ENCODE data around the gene CPSF4L. TPM values are rescaled to one million over a fixed set of nuclear protein-coding genes. Genes with fewer than 3 reads are reported as not detected.

CPSF4L gene
- total and polyA plus RNA-seq, 2 of the 13 experiments (the other 11 are each of a cell fraction or from before 2014, with no cell fraction given), result 0.73 to 1.6 TPM

GRCh38 chr17:73203135-73203787 is 58.4 kb downstream of the CPSF4L start (continued):
- TF ChIP-seq, protein P1, sequence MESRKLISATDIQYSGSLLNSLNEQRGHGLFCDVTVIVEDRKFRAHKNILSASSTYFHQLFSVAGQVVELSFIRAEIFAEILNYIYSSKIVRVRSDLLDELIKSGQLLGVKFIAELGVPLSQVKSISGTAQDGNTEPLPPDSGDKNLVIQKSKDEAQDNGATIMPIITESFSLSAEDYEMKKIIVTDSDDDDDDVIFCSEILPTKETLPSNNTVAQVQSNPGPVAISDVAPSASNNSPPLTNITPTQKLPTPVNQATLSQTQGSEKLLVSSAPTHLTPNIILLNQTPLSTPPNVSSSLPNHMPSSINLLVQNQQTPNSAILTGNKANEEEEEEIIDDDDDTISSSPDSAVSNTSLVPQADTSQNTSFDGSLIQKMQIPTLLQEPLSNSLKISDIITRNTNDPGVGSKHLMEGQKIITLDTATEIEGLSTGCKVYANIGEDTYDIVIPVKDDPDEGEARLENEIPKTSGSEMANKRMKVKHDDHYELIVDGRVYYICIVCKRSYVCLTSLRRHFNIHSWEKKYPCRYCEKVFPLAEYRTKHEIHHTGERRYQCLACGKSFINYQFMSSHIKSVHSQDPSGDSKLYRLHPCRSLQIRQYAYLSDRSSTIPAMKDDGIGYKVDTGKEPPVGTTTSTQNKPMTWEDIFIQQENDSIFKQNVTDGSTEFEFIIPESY (CRISPR knock-in tag; IDR thresholded peaks at IDR 0.05), result no peak
- TF ChIP-seq DRAP1 (CRISPR knock-in tag; IDR thresholded peaks at IDR 0.05) (0 out of 2 replicates have a peak, but pooled peaks have one; percentile 13), GABPA (IDR thresholded peaks at IDR 0.05; ENCODE audit: low read depth, low read length) (no peak), GABPA (CRISPR knock-in tag; IDR thresholded peaks at IDR 0.05; ENCODE audit: low read depth) (0 out of 2 replicates have a peak, but pooled peaks have one; percentile 16), YEATS4 (CRISPR knock-in tag; IDR thresholded peaks at IDR 0.05; ENCODE audit: borderline replicate concordance) (peak; percentile 69; the same call in 1 of the 2 replicates), THRA (CRISPR knock-in tag; IDR thresholded peaks at IDR 0.05; ENCODE audit: borderline replicate concordance) (peak; percentile 37)
- TF ChIP-seq, protein P2, sequence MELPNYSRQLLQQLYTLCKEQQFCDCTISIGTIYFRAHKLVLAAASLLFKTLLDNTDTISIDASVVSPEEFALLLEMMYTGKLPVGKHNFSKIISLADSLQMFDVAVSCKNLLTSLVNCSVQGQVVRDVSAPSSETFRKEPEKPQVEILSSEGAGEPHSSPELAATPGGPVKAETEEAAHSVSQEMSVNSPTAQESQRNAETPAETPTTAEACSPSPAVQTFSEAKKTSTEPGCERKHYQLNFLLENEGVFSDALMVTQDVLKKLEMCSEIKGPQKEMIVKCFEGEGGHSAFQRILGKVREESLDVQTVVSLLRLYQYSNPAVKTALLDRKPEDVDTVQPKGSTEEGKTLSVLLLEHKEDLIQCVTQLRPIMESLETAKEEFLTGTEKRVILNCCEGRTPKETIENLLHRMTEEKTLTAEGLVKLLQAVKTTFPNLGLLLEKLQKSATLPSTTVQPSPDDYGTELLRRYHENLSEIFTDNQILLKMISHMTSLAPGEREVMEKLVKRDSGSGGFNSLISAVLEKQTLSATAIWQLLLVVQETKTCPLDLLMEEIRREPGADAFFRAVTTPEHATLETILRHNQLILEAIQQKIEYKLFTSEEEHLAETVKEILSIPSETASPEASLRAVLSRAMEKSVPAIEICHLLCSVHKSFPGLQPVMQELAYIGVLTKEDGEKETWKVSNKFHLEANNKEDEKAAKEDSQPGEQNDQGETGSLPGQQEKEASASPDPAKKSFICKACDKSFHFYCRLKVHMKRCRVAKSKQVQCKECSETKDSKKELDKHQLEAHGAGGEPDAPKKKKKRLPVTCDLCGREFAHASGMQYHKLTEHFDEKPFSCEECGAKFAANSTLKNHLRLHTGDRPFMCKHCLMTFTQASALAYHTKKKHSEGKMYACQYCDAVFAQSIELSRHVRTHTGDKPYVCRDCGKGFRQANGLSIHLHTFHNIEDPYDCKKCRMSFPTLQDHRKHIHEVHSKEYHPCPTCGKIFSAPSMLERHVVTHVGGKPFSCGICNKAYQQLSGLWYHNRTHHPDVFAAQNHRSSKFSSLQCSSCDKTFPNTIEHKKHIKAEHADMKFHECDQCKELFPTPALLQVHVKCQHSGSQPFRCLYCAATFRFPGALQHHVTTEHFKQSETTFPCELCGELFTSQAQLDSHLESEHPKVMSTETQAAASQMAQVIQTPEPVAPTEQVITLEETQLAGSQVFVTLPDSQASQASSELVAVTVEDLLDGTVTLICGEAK (IDR thresholded peaks at IDR 0.05), result no peak
- TF ChIP-seq, protein P2 (CRISPR knock-in tag; IDR thresholded peaks at IDR 0.05), result no peak
- TF ChIP-seq, protein P3, sequence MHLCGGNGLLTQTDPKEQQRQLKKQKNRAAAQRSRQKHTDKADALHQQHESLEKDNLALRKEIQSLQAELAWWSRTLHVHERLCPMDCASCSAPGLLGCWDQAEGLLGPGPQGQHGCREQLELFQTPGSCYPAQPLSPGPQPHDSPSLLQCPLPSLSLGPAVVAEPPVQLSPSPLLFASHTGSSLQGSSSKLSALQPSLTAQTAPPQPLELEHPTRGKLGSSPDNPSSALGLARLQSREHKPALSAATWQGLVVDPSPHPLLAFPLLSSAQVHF (CRISPR knock-in tag; IDR thresholded peaks at IDR 0.05), result no peak
- TF ChIP-seq, protein P4, sequence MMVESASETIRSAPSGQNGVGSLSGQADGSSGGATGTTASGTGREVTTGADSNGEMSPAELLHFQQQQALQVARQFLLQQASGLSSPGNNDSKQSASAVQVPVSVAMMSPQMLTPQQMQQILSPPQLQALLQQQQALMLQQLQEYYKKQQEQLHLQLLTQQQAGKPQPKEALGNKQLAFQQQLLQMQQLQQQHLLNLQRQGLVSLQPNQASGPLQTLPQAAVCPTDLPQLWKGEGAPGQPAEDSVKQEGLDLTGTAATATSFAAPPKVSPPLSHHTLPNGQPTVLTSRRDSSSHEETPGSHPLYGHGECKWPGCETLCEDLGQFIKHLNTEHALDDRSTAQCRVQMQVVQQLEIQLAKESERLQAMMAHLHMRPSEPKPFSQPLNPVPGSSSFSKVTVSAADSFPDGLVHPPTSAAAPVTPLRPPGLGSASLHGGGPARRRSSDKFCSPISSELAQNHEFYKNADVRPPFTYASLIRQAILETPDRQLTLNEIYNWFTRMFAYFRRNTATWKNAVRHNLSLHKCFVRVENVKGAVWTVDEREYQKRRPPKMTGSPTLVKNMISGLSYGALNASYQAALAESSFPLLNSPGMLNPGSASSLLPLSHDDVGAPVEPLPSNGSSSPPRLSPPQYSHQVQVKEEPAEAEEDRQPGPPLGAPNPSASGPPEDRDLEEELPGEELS (CRISPR knock-in tag; IDR thresholded peaks at IDR 0.05), result peak; percentile 66

All from HepG2 (cell line).